Esophagus mucosa (tissue), 1 donor: ENCODE data around the gene INO80E. TPM values are rescaled to one million over a fixed set of nuclear protein-coding genes. Genes with fewer than 3 reads are reported as not detected.
A peak's percentile ranks its signal among the peaks of the same experiment; 100 is the strongest.
"Not testable (repeated sequence)": the region's sequence is repeated elsewhere in the genome, so short reads cannot be mapped to it uniquely, and the experiment has no call there.

Source experiments
- ATAC-seq: fragments of 200-7000 bp; cut with Tn5 transposase; one replicate; pipeline ENCODE4 v1.9.1; 2020
- total RNA-seq: library from RNA; stranded (reverse); gene quantifications from one replicate; pipeline ENCODE4 v1.2.4, GENCODE V29; 2023
- donor health status: DM: yes; HTN: yes; CAD: no.

INO80E gene
- total RNA-seq, 1 donor from 2014 or later: 37.0 TPM

- ATAC-seq: peak; percentile 3
Observed at GRCh38 chr16:30010844-30011713, 15.0 kb downstream of the INO80E start, which contains the start of gene DOC2A. Gene DOC2A, minus strand, starts transcription at chr16:30011027. Its CDS starts 805 bp downstream, at chr16:30010222.

GRCh38 chr16:30011714-30012504, 15.9 kb downstream of the INO80E start:
- no peak for ATAC-seq

GRCh38 chr16:30012598-30012997, 16.6 kb downstream of the INO80E start:
- not testable (repeated sequence) for ATAC-seq

- ATAC-seq: not testable (repeated sequence)
Observed at GRCh38 chr16:30015450-30015849, 19.4 kb downstream of the INO80E start.

GRCh38 chr16:30016555-30017276, 20.7 kb downstream of the INO80E start:
- ATAC-seq: no peak

- no peak for ATAC-seq
Observed at GRCh38 chr16:30017277-30017656, 21.2 kb downstream of the INO80E start.

GRCh38 chr16:30017937-30018336, 21.9 kb downstream of the INO80E start:
- ATAC-seq: not testable (repeated sequence)

GRCh38 chr16:30018731-30019158, 22.7 kb downstream of the INO80E start:
- peak; percentile 12 for ATAC-seq

GRCh38 chr16:30022887-30023286, 26.8 kb downstream of the INO80E start, which contains the start of gene C16orf92:
Gene C16orf92, plus strand, starts transcription at chr16:30023198. Its CDS starts 143 bp downstream, at chr16:30023341.
- no peak for ATAC-seq

GRCh38 chr16:30023586-30023985, 27.5 kb downstream of the INO80E start:
- no peak for ATAC-seq

GRCh38 chr16:30024451-30024850, 28.4 kb downstream of the INO80E start:
- ATAC-seq: no peak

GRCh38 chr16:30025156-30025555, 29.1 kb downstream of the INO80E start:
- no peak for ATAC-seq

GRCh38 chr16:30025574-30025973, 29.5 kb downstream of the INO80E start:
- no peak for ATAC-seq

GRCh38 chr16:30026449-30026848, 30.4 kb downstream of the INO80E start:
- ATAC-seq: no peak

- no peak for ATAC-seq
Observed at GRCh38 chr16:30027588-30028437, 31.8 kb downstream of the INO80E start.

GRCh38 chr16:30028438-30029076, 32.5 kb downstream of the INO80E start:
- ATAC-seq: no peak

GRCh38 chr16:30030011-30030685, 34.1 kb downstream of the INO80E start:
- no peak for ATAC-seq

- no peak for ATAC-seq
Observed at GRCh38 chr16:30030841-30031413, 34.9 kb downstream of the INO80E start, which contains the start of gene TLCD3B. Gene TLCD3B, minus strand, starts transcription at chr16:30031271. Its CDS starts 744 bp downstream, at chr16:30030527.

GRCh38 chr16:30031477-30031918, 35.5 kb downstream of the INO80E start:
- ATAC-seq: no peak
